Measurements from ENCODE around the gene TMEM95.
A peak's percentile ranks its signal among the peaks of the same experiment; 100 is the strongest.
"Not testable (repeated sequence)": the region's sequence is repeated elsewhere in the genome, so short reads cannot be mapped to it uniquely, and the experiment has no call there.

Gene TMEM95

GRCh38 chr17:7347630-7348477 lies 7.1 kb upstream of the TMEM95 start:
- DNase-seq, result no peak

GRCh38 chr17:7348478-7349242 lies 6.3 kb upstream of the TMEM95 start:
- DNase-seq, result no peak

GRCh38 chr17:7351665-7352502 lies 3.1 kb upstream of the TMEM95 start, which contains the start of gene KCTD11:
Gene KCTD11, plus strand, starts transcription at chr17:7352162.
- DNase-seq, result peak; percentile 81

- no peak for DNase-seq
These were observed 2.5 kb upstream of the TMEM95 start for GRCh38 chr17:7352503-7352889.

- no peak for DNase-seq
These were observed 1.9 kb upstream of the TMEM95 start for GRCh38 chr17:7352910-7353635.

GRCh38 chr17:7354262-7354843 lies 603 bp upstream of the TMEM95 start:
- no peak for DNase-seq

- no peak for DNase-seq
These were observed 617 bp downstream of the TMEM95 start for GRCh38 chr17:7355573-7355972.

- peak; percentile 92 for DNase-seq
These were observed 1.2 kb downstream of the TMEM95 start for GRCh38 chr17:7356072-7356549.

GRCh38 chr17:7356756-7357155 lies 1.8 kb downstream of the TMEM95 start:
- no peak for DNase-seq

- DNase-seq, result no peak
These were observed 2.4 kb downstream of the TMEM95 start for GRCh38 chr17:7357381-7357780.

- no peak for DNase-seq
These were observed 7.0 kb downstream of the TMEM95 start for GRCh38 chr17:7361906-7362305.

- no peak for DNase-seq
These were observed 8.4 kb downstream of the TMEM95 start for GRCh38 chr17:7363311-7363710.

GRCh38 chr17:7365963-7366362 lies 11.0 kb downstream of the TMEM95 start:
- DNase-seq, result not testable (repeated sequence)

GRCh38 chr17:7367083-7367482 lies 12.1 kb downstream of the TMEM95 start:
- no peak for DNase-seq

- no peak for DNase-seq
These were observed 13.1 kb downstream of the TMEM95 start for GRCh38 chr17:7367918-7368598.

- not testable (repeated sequence) for DNase-seq
These were observed 13.6 kb downstream of the TMEM95 start for GRCh38 chr17:7368599-7368994.

GRCh38 chr17:7369825-7370224 lies 14.9 kb downstream of the TMEM95 start:
- no peak for DNase-seq

GRCh38 chr17:7370853-7371252 lies 15.9 kb downstream of the TMEM95 start:
- no peak for DNase-seq

- DNase-seq, result no peak
These were observed 19.4 kb downstream of the TMEM95 start for GRCh38 chr17:7374353-7374752.

- DNase-seq, result no peak
These were observed 24.2 kb downstream of the TMEM95 start for GRCh38 chr17:7379134-7379533.

GRCh38 chr17:7380321-7380720 lies 25.4 kb downstream of the TMEM95 start:
- DNase-seq, result no peak

Data from CD4-positive, alpha-beta T cell treated with Interleukin-6 for 4 hours (primary cell).